H1 (cell line): ENCODE measurements around the gene SHISAL2B. TPM values are rescaled to one million over a fixed set of nuclear protein-coding genes. Genes with fewer than 3 reads are reported as not detected.

ENCODE experiments used
- CTCF ChIA-PET: fragments of 300-600 bp; sonication (Branson Sonifier 250); formaldehyde crosslinking; loops from one replicate; lab custom pipeline; 2021; ENCODE audit not compliant: partially characterized antibody; lab: Charles Lee
- POLR2A ChIA-PET: fragments of 300-600 bp; sonication (Branson Sonifier 250); formaldehyde crosslinking; loops from one replicate; lab custom pipeline; 2021; ENCODE audit warnings: inconsistent platforms; ENCODE audit not compliant: partially characterized antibody; lab: Charles Lee
- DNase-seq, 2 experiments: peaks; one replicate each; pipeline versions ENCODE4 v3.0.0 to v3.0.0-alpha.2; 2010 to 2022; ENCODE audit warnings: low spot score in 2 of 2, low read depth in 1 of 2, mixed read lengths in 1 of 2
- FAIRE-seq: peaks from 2 replicates; lab custom pipeline; 2011; peaks lifted over from hg19 to GRCh38; lab: Jason Lieb, UNC
- H2AFZ ChIP-seq: 2 replicates; pipeline ENCODE4 v1.8.1; 2012; ENCODE audit warnings: low read length, inconsistent platforms
- H2AK5ac ChIP-seq: 2 replicates; pipeline ENCODE4 v1.6.1; 2013; ENCODE audit warnings: low read depth, low read length
- H2BK120ac ChIP-seq: replicated peaks from 2 replicates; pipeline ENCODE3; 2013; ENCODE audit warnings: low read depth, low read length, inconsistent platforms
- H2BK12ac ChIP-seq: 2 replicates; pipeline ENCODE4 v1.6.1; 2013; ENCODE audit warnings: low read depth, low read length
- H2BK15ac ChIP-seq: 2 replicates; pipeline ENCODE4 v1.6.1; 2013; ENCODE audit warnings: low read length
- H2BK20ac ChIP-seq: 2 replicates; pipeline ENCODE4 v1.6.1; 2013; ENCODE audit warnings: low read length
- H2BK5ac ChIP-seq: 2 replicates; pipeline ENCODE4 v1.6.1; 2013; ENCODE audit warnings: low read depth, low read length
- H3K14ac ChIP-seq: 2 replicates; pipeline ENCODE4 v1.6.1; 2013; ENCODE audit warnings: inconsistent platforms; ENCODE audit not compliant: insufficient read length
- H3K18ac ChIP-seq: 2 replicates; pipeline ENCODE4 v1.6.1; 2013; ENCODE audit warnings: low read length; ENCODE audit errors: extremely low read depth
- H3K23ac ChIP-seq: 2 replicates; pipeline ENCODE4 v1.6.1; 2013; ENCODE audit warnings: inconsistent platforms; ENCODE audit not compliant: insufficient read length
- H3K23me2 ChIP-seq: 2 replicates; pipeline ENCODE4 v1.6.1; 2013; ENCODE audit warnings: low read depth, low read length
- H3K27ac ChIP-seq: 2 replicates; pipeline ENCODE4 v1.6.1; 2011; ENCODE audit warnings: low read depth, low read length, inconsistent platforms
- H3K27me3 ChIP-seq, 4 experiments: replicated peaks in 1 of 4; 1 replicate in 1 of 4; 2 replicates in 3 of 4; pipeline versions ENCODE4 v1.6.1 to v1.8.1; 2011 to 2013; ENCODE audit warnings: low read length in 3 of 4, mild to moderate bottlenecking in 3 of 4, inconsistent platforms in 2 of 4, mixed read lengths in 2 of 4, moderate library complexity in 1 of 4; ENCODE audit not compliant: control insufficient read depth in 3 of 4, insufficient read depth in 3 of 4; ENCODE audit errors: extremely low read depth in 1 of 4
- H3K36me3 ChIP-seq, 4 experiments: 2 replicates each; pipeline versions ENCODE4 v1.6.1 to v1.8.1; 2011 to 2013; ENCODE audit warnings: mild to moderate bottlenecking in 4 of 4, low read length in 3 of 4, moderate library complexity in 2 of 4, control low read depth in 1 of 4, inconsistent platforms in 1 of 4; ENCODE audit not compliant: insufficient read depth in 4 of 4, control insufficient read depth in 2 of 4
- H3K4ac ChIP-seq: replicated peaks from 2 replicates; pipeline ENCODE3; 2013; ENCODE audit warnings: low read length, low read depth, mixed read lengths, inconsistent platforms; ENCODE audit not compliant: insufficient read length
- H3K4me1 ChIP-seq, 4 experiments: replicated peaks in 1 of 4; 1 replicate in 1 of 4; 2 replicates in 3 of 4; pipeline versions ENCODE4 v1.6.1 to v1.8.1; 2011 to 2013; ENCODE audit warnings: low read length in 3 of 4, inconsistent platforms in 2 of 4, mixed read lengths in 1 of 4; ENCODE audit not compliant: insufficient read depth in 4 of 4, control insufficient read depth in 3 of 4
- H3K4me2 ChIP-seq, 2 experiments: 2 replicates each; pipeline versions ENCODE4 v1.6.1 to v1.8.1; 2011 to 2013; ENCODE audit warnings: low read depth in 2 of 2, low read length in 2 of 2, control low read depth in 1 of 2, inconsistent platforms in 1 of 2, mild to moderate bottlenecking in 1 of 2; ENCODE audit not compliant: insufficient read depth in 1 of 2
- H3K4me3 ChIP-seq, 4 experiments: fragments of 200-600, 300-600 bp in 1 of 4; sonication (generic), shearing (Covaris generic), sonication (Bioruptor Twin) in 1 of 4; 2 replicates each; pipeline versions ENCODE4 v1.5.1 to v1.8.1; 2011 to 2016; ENCODE audit warnings: low read length in 4 of 4, low read depth in 3 of 4, control low read depth in 2 of 4, inconsistent platforms in 2 of 4, mild to moderate bottlenecking in 2 of 4, mixed read lengths in 1 of 4, moderate library complexity in 1 of 4; ENCODE audit not compliant: insufficient read depth in 2 of 4; ENCODE audit errors: extremely low read depth in 1 of 4
- H3K56ac ChIP-seq: replicated peaks from 2 replicates; pipeline ENCODE3; 2013; ENCODE audit warnings: low read depth, mild to moderate bottlenecking, mixed read lengths, low read length, inconsistent platforms; ENCODE audit not compliant: insufficient read length
- H3K79me1 ChIP-seq: 2 replicates; pipeline ENCODE4 v1.6.1; 2013; ENCODE audit warnings: low read depth, low read length, control low read depth
- H3K79me2 ChIP-seq, 2 experiments: 2 replicates each; pipeline versions ENCODE4 v1.6.1 to v1.8.1; 2012 to 2013; ENCODE audit warnings: low read length in 2 of 2, mild to moderate bottlenecking in 2 of 2, inconsistent platforms in 1 of 2; ENCODE audit not compliant: insufficient read depth in 2 of 2, control insufficient read depth in 1 of 2
- H3K9ac ChIP-seq, 4 experiments: replicated peaks in 1 of 4; 1 replicate in 1 of 4; 2 replicates in 3 of 4; pipeline versions ENCODE4 v1.6.1 to v1.8.1; 2011 to 2013; ENCODE audit warnings: low read depth in 3 of 4, low read length in 3 of 4, control low read depth in 2 of 4, mild to moderate bottlenecking in 2 of 4, moderate library complexity in 2 of 4, inconsistent platforms in 1 of 4; ENCODE audit errors: extremely low read depth in 1 of 4
- H3K9me3 ChIP-seq, 2 experiments: 2 replicates each; pipeline versions ENCODE4 v1.6.1 to v1.8.1; 2012 to 2013; ENCODE audit warnings: mild to moderate bottlenecking in 2 of 2, moderate library complexity in 2 of 2, control low read depth in 1 of 2, inconsistent platforms in 1 of 2, low read depth in 1 of 2, low read length in 1 of 2, mixed read lengths in 1 of 2; ENCODE audit not compliant: insufficient read depth in 2 of 2
- H4K20me1 ChIP-seq, 2 experiments: replicated peaks in 1 of 2; 2 replicates each; pipeline versions ENCODE3 to v1.8.1; 2011 to 2013; ENCODE audit warnings: inconsistent platforms in 2 of 2, low read length in 2 of 2, mild to moderate bottlenecking in 1 of 2; ENCODE audit not compliant: insufficient read depth in 2 of 2, control insufficient read depth in 1 of 2
- H4K5ac ChIP-seq: 2 replicates; pipeline ENCODE4 v1.6.1; 2013; ENCODE audit warnings: low read length, low read depth, mixed read lengths, inconsistent platforms; ENCODE audit not compliant: insufficient read length
- H4K8ac ChIP-seq: 2 replicates; pipeline ENCODE4 v1.8.0; 2013; ENCODE audit warnings: mild to moderate bottlenecking, moderate library complexity, low read length, inconsistent platforms; ENCODE audit not compliant: insufficient read depth; ENCODE audit errors: extremely low read depth
- H4K91ac ChIP-seq: replicated peaks from 2 replicates; pipeline ENCODE3; 2013; ENCODE audit warnings: low read length, mixed read lengths, inconsistent platforms; ENCODE audit not compliant: insufficient read length
- NRF1 ChIP-seq: IDR thresholded peaks from 2 replicates; pipeline ENCODE4 v1.6.1; 2011; ENCODE audit warnings: mild to moderate bottlenecking, low read depth, low read length, improper control_type of control experiment
- POU5F1 ChIP-seq: IDR thresholded peaks from 2 replicates; pipeline ENCODE4 v1.6.1; 2011; ENCODE audit warnings: low read depth, mild to moderate bottlenecking, low read length, moderate library complexity
- RFX5 ChIP-seq: IDR thresholded peaks from 2 replicates; pipeline ENCODE4 v1.6.1; 2011; ENCODE audit warnings: low read depth, low read length, improper control_type of control experiment, borderline replicate concordance
- SIX5 ChIP-seq: IDR thresholded peaks from 2 replicates; pipeline ENCODE4 v1.6.1; 2011; ENCODE audit warnings: mild to moderate bottlenecking, low read depth, low read length
- SRF ChIP-seq: IDR thresholded peaks from 2 replicates; pipeline ENCODE4 v1.6.1; 2011; ENCODE audit warnings: mild to moderate bottlenecking, low read depth, low read length, moderate library complexity
- WGBS, 2 experiments: shearing (Covaris generic) in 1 of 2; methylation state at CpG; one replicate each; pipeline versions ENCODE4 v1.1.6 to v1.1.7; 2013 to 2015; ENCODE audit warnings: low lambda C conversion rate in 2 of 2, mixed read lengths in 2 of 2, inconsistent platforms in 1 of 2, low coverage in 1 of 2, missing lambda C conversion rate in 1 of 2; ENCODE audit not compliant: insufficient replicate concordance in 2 of 2, insufficient coverage in 1 of 2, insufficient read length in 1 of 2; ENCODE audit errors: extremely low coverage in 1 of 2, missing lambda C conversion rate in 1 of 2; 5-methylcytosine and 5-hydroxymethylcytosine counted together
- polyA plus RNA-seq, 7 experiments: library from polyadenylated mRNA; depleted of rRNA in 3 of 7; stranded (reverse) in 5 of 7; unstranded in 2 of 7; fragments of >200 nt in 5 of 7; fragments of 200-250 nt in 2 of 7; gene quantifications; 1 replicate in 5 of 7; 2 replicates in 1 of 7; 4 replicates in 1 of 7; pipeline versions ENCODE4 v1.2.1 to v1.2.3, GENCODE V29; 2011 to 2013; ENCODE audit warnings: missing spikeins in 2 of 7, mixed read lengths in 2 of 7
- total RNA-seq: library from RNA; stranded (reverse); fragmentation: NEBNext Ultra II Directional; extraction: Animal tissue kit (Norgen Biotek cat#: 25700); gene quantifications from 2 replicates; pipeline ENCODE4 v1.2.1, GENCODE V29; 2021

SHISAL2B gene
- total and polyA plus RNA-seq, 2 of the 8 experiments (the other 6 are each of a cell fraction or from before 2014, with no cell fraction given): 10.6 to 14.2 TPM

DNA sequence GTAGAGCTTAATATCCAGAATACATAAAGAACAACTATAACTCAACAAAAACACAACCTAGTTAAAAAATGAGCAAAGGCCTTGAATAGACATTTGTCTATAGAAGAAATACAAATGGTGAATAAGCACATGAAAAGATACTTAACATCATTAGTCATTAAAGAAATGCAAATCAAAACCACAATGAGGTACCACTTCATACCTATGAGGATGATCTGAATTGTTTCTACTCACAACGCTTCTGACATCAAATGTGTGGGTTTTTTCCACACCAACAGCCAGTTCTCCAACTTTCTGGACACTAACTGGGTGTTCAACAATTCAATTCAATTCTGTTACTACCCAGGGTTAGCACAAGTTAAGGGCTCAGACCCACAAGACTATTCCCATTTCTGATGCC lies 56.1 kb downstream of the SHISAL2B start:
- FAIRE-seq (no peak), DNase-seq (no peak)
- Histone ChIP-seq H3K9ac (no peak overlapping the region), H2AFZ (no peak overlapping the region), H2AK5ac (no peak overlapping the region), H3K9me3 (no peaks in the 10 kb centered on the region), H2BK15ac (no peak overlapping the region), H3K4me2 (no peak overlapping the region), H2BK120ac (no peak overlapping the region), H2BK5ac (no peak overlapping the region), H2BK12ac (no peak overlapping the region), H4K5ac (no peak overlapping the region), H3K4ac (no peak overlapping the region), H3K36me3 (no peaks in the 10 kb centered on the region; a peak in 2 of 8 replicates), H4K20me1 (peaks cover 0 to 2% of the 10 kb centered on the region in 2 experiments), H3K79me1 (peaks cover 3% of the 10 kb centered on the region; the same call in 1 of the 2 replicates), H3K23me2 (no peaks in the 10 kb centered on the region), H3K27ac (no peak overlapping the region), H3K4me3 (no peak overlapping the region), H3K23ac (no peak overlapping the region), H3K27me3 (no peaks in the 10 kb centered on the region), H2BK20ac (no peak overlapping the region), H3K18ac (no peak overlapping the region), H4K91ac (no peak overlapping the region), H3K4me1 (peaks cover 0 to 2% (median 0%) of the 10 kb centered on the region in 4 experiments; a peak in 2 of 7 replicates), H3K79me2 (peaks cover 0 to 6% of the 10 kb centered on the region in 2 experiments; a peak in 2 of 4 replicates), H3K56ac (no peak overlapping the region), H4K8ac (no peak overlapping the region), H3K14ac (no peak overlapping the region)
- ChIA-PET CTCF (interaction anchor here (0.7 to 3.9 kb wide), 5 partner anchors 11 to 111 kb away, joined by 3 to 11 read pairs (median 3); partner anchors contain the start of genes CWC27 and SHISAL2B), POLR2A (interaction anchor here (0.6 to 1.8 kb wide), 6 partner anchors 8 to 179 kb away, joined by 3 to 7 read pairs (median 4); partner anchors contain the start of genes CWC27 and SREK1IP1)
- TF ChIP-seq POU5F1: no peak
- TF ChIP-seq NRF1: no peak
- TF ChIP-seq RFX5: no peak
- no peak for TF ChIP-seq SIX5
- TF ChIP-seq SRF: no peak
- 85% methylated on average over 1 of the region's 1 CpG; no CpG with 5 or more reads in 1 of the 2 experiments for WGBS, 2 experiments
